ENCODE results near the gene HOXC10.

- TF ChIP-seq, protein P1, sequence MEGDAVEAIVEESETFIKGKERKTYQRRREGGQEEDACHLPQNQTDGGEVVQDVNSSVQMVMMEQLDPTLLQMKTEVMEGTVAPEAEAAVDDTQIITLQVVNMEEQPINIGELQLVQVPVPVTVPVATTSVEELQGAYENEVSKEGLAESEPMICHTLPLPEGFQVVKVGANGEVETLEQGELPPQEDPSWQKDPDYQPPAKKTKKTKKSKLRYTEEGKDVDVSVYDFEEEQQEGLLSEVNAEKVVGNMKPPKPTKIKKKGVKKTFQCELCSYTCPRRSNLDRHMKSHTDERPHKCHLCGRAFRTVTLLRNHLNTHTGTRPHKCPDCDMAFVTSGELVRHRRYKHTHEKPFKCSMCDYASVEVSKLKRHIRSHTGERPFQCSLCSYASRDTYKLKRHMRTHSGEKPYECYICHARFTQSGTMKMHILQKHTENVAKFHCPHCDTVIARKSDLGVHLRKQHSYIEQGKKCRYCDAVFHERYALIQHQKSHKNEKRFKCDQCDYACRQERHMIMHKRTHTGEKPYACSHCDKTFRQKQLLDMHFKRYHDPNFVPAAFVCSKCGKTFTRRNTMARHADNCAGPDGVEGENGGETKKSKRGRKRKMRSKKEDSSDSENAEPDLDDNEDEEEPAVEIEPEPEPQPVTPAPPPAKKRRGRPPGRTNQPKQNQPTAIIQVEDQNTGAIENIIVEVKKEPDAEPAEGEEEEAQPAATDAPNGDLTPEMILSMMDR (IDR thresholded peaks at IDR 0.05), result no peak
- TF ChIP-seq POLR2A (IDR thresholded peaks at IDR 0.05), result no peak
Observed at GRCh38 chr12:53993162-53994008, 8.4 kb downstream of the HOXC10 start.
